H1 (cell line): Measurements from ENCODE around the gene MRGPRX2. TPM values are rescaled to one million over a fixed set of nuclear protein-coding genes. Genes with fewer than 3 reads are reported as not detected.

Experiments
- CTCF ChIA-PET: fragments of 300-600 bp; sonication (Branson Sonifier 250); formaldehyde crosslinking; loops from one replicate; lab custom pipeline; 2021; ENCODE audit not compliant: partially characterized antibody; lab: Charles Lee
- POLR2A ChIA-PET: fragments of 300-600 bp; sonication (Branson Sonifier 250); formaldehyde crosslinking; loops from one replicate; lab custom pipeline; 2021; ENCODE audit warnings: inconsistent platforms; ENCODE audit not compliant: partially characterized antibody; lab: Charles Lee
- DNase-seq, 2 experiments: peaks; one replicate each; pipeline versions ENCODE4 v3.0.0 to v3.0.0-alpha.2; 2010 to 2022; ENCODE audit warnings: low spot score in 2 of 2, low read depth in 1 of 2, mixed read lengths in 1 of 2
- FAIRE-seq: peaks from 2 replicates; lab custom pipeline; 2011; peaks lifted over from hg19 to GRCh38; lab: Jason Lieb, UNC
- H2AFZ ChIP-seq: 2 replicates; pipeline ENCODE4 v1.8.1; 2012; ENCODE audit warnings: low read length, inconsistent platforms
- H2AK5ac ChIP-seq: 2 replicates; pipeline ENCODE4 v1.6.1; 2013; ENCODE audit warnings: low read depth, low read length
- H2BK120ac ChIP-seq: replicated peaks from 2 replicates; pipeline ENCODE3; 2013; ENCODE audit warnings: low read depth, low read length, inconsistent platforms
- H2BK12ac ChIP-seq: 2 replicates; pipeline ENCODE4 v1.6.1; 2013; ENCODE audit warnings: low read depth, low read length
- H2BK15ac ChIP-seq: 2 replicates; pipeline ENCODE4 v1.6.1; 2013; ENCODE audit warnings: low read length
- H2BK20ac ChIP-seq: 2 replicates; pipeline ENCODE4 v1.6.1; 2013; ENCODE audit warnings: low read length
- H2BK5ac ChIP-seq: 2 replicates; pipeline ENCODE4 v1.6.1; 2013; ENCODE audit warnings: low read depth, low read length
- H3K14ac ChIP-seq: 2 replicates; pipeline ENCODE4 v1.6.1; 2013; ENCODE audit warnings: inconsistent platforms; ENCODE audit not compliant: insufficient read length
- H3K18ac ChIP-seq: 2 replicates; pipeline ENCODE4 v1.6.1; 2013; ENCODE audit warnings: low read length; ENCODE audit errors: extremely low read depth
- H3K23ac ChIP-seq: 2 replicates; pipeline ENCODE4 v1.6.1; 2013; ENCODE audit warnings: inconsistent platforms; ENCODE audit not compliant: insufficient read length
- H3K23me2 ChIP-seq: 2 replicates; pipeline ENCODE4 v1.6.1; 2013; ENCODE audit warnings: low read depth, low read length
- H3K27ac ChIP-seq: 2 replicates; pipeline ENCODE4 v1.6.1; 2011; ENCODE audit warnings: low read depth, low read length, inconsistent platforms
- H3K27me3 ChIP-seq, 4 experiments: replicated peaks in 1 of 4; 1 replicate in 1 of 4; 2 replicates in 3 of 4; pipeline versions ENCODE4 v1.6.1 to v1.8.1; 2011 to 2013; ENCODE audit warnings: low read length in 3 of 4, mild to moderate bottlenecking in 3 of 4, inconsistent platforms in 2 of 4, mixed read lengths in 2 of 4, moderate library complexity in 1 of 4; ENCODE audit not compliant: control insufficient read depth in 3 of 4, insufficient read depth in 3 of 4; ENCODE audit errors: extremely low read depth in 1 of 4
- H3K36me3 ChIP-seq, 4 experiments: 2 replicates each; pipeline versions ENCODE4 v1.6.1 to v1.8.1; 2011 to 2013; ENCODE audit warnings: mild to moderate bottlenecking in 4 of 4, low read length in 3 of 4, moderate library complexity in 2 of 4, control low read depth in 1 of 4, inconsistent platforms in 1 of 4; ENCODE audit not compliant: insufficient read depth in 4 of 4, control insufficient read depth in 2 of 4
- H3K4ac ChIP-seq: replicated peaks from 2 replicates; pipeline ENCODE3; 2013; ENCODE audit warnings: low read length, low read depth, mixed read lengths, inconsistent platforms; ENCODE audit not compliant: insufficient read length
- H3K4me1 ChIP-seq, 4 experiments: replicated peaks in 1 of 4; 1 replicate in 1 of 4; 2 replicates in 3 of 4; pipeline versions ENCODE4 v1.6.1 to v1.8.1; 2011 to 2013; ENCODE audit warnings: low read length in 3 of 4, inconsistent platforms in 2 of 4, mixed read lengths in 1 of 4; ENCODE audit not compliant: insufficient read depth in 4 of 4, control insufficient read depth in 3 of 4
- H3K4me2 ChIP-seq, 2 experiments: 2 replicates each; pipeline versions ENCODE4 v1.6.1 to v1.8.1; 2011 to 2013; ENCODE audit warnings: low read depth in 2 of 2, low read length in 2 of 2, control low read depth in 1 of 2, inconsistent platforms in 1 of 2, mild to moderate bottlenecking in 1 of 2; ENCODE audit not compliant: insufficient read depth in 1 of 2
- H3K4me3 ChIP-seq, 4 experiments: fragments of 200-600, 300-600 bp in 1 of 4; sonication (generic), shearing (Covaris generic), sonication (Bioruptor Twin) in 1 of 4; 2 replicates each; pipeline versions ENCODE4 v1.5.1 to v1.8.1; 2011 to 2016; ENCODE audit warnings: low read length in 4 of 4, low read depth in 3 of 4, control low read depth in 2 of 4, inconsistent platforms in 2 of 4, mild to moderate bottlenecking in 2 of 4, mixed read lengths in 1 of 4, moderate library complexity in 1 of 4; ENCODE audit not compliant: insufficient read depth in 2 of 4; ENCODE audit errors: extremely low read depth in 1 of 4
- H3K56ac ChIP-seq: replicated peaks from 2 replicates; pipeline ENCODE3; 2013; ENCODE audit warnings: low read depth, mild to moderate bottlenecking, mixed read lengths, low read length, inconsistent platforms; ENCODE audit not compliant: insufficient read length
- H3K79me1 ChIP-seq: 2 replicates; pipeline ENCODE4 v1.6.1; 2013; ENCODE audit warnings: low read depth, low read length, control low read depth
- H3K79me2 ChIP-seq, 2 experiments: 2 replicates each; pipeline versions ENCODE4 v1.6.1 to v1.8.1; 2012 to 2013; ENCODE audit warnings: low read length in 2 of 2, mild to moderate bottlenecking in 2 of 2, inconsistent platforms in 1 of 2; ENCODE audit not compliant: insufficient read depth in 2 of 2, control insufficient read depth in 1 of 2
- H3K9ac ChIP-seq, 4 experiments: replicated peaks in 1 of 4; 1 replicate in 1 of 4; 2 replicates in 3 of 4; pipeline versions ENCODE4 v1.6.1 to v1.8.1; 2011 to 2013; ENCODE audit warnings: low read depth in 3 of 4, low read length in 3 of 4, control low read depth in 2 of 4, mild to moderate bottlenecking in 2 of 4, moderate library complexity in 2 of 4, inconsistent platforms in 1 of 4; ENCODE audit errors: extremely low read depth in 1 of 4
- H3K9me3 ChIP-seq, 2 experiments: 2 replicates each; pipeline versions ENCODE4 v1.6.1 to v1.8.1; 2012 to 2013; ENCODE audit warnings: mild to moderate bottlenecking in 2 of 2, moderate library complexity in 2 of 2, control low read depth in 1 of 2, inconsistent platforms in 1 of 2, low read depth in 1 of 2, low read length in 1 of 2, mixed read lengths in 1 of 2; ENCODE audit not compliant: insufficient read depth in 2 of 2
- H4K20me1 ChIP-seq, 2 experiments: replicated peaks in 1 of 2; 2 replicates each; pipeline versions ENCODE3 to v1.8.1; 2011 to 2013; ENCODE audit warnings: inconsistent platforms in 2 of 2, low read length in 2 of 2, mild to moderate bottlenecking in 1 of 2; ENCODE audit not compliant: insufficient read depth in 2 of 2, control insufficient read depth in 1 of 2
- H4K5ac ChIP-seq: 2 replicates; pipeline ENCODE4 v1.6.1; 2013; ENCODE audit warnings: low read length, low read depth, mixed read lengths, inconsistent platforms; ENCODE audit not compliant: insufficient read length
- H4K8ac ChIP-seq: 2 replicates; pipeline ENCODE4 v1.8.0; 2013; ENCODE audit warnings: mild to moderate bottlenecking, moderate library complexity, low read length, inconsistent platforms; ENCODE audit not compliant: insufficient read depth; ENCODE audit errors: extremely low read depth
- H4K91ac ChIP-seq: replicated peaks from 2 replicates; pipeline ENCODE3; 2013; ENCODE audit warnings: low read length, mixed read lengths, inconsistent platforms; ENCODE audit not compliant: insufficient read length
- TEAD4 ChIP-seq: IDR thresholded peaks from 2 replicates; pipeline ENCODE4 v1.6.1; 2012; ENCODE audit warnings: low read depth, low read length, inconsistent platforms, mixed read lengths
- polyA plus RNA-seq, 7 experiments: library from polyadenylated mRNA; depleted of rRNA in 3 of 7; stranded (reverse) in 5 of 7; unstranded in 2 of 7; fragments of >200 nt in 5 of 7; fragments of 200-250 nt in 2 of 7; gene quantifications; 1 replicate in 5 of 7; 2 replicates in 1 of 7; 4 replicates in 1 of 7; pipeline versions ENCODE4 v1.2.1 to v1.2.3, GENCODE V29; 2011 to 2013; ENCODE audit warnings: missing spikeins in 2 of 7, mixed read lengths in 2 of 7
- total RNA-seq: library from RNA; stranded (reverse); fragmentation: NEBNext Ultra II Directional; extraction: Animal tissue kit (Norgen Biotek cat#: 25700); gene quantifications from 2 replicates; pipeline ENCODE4 v1.2.1, GENCODE V29; 2021

Gene MRGPRX2
- total and polyA plus RNA-seq, 2 of the 8 experiments (the other 6 are each of a cell fraction or from before 2014, with no cell fraction given): not detected

DNA sequence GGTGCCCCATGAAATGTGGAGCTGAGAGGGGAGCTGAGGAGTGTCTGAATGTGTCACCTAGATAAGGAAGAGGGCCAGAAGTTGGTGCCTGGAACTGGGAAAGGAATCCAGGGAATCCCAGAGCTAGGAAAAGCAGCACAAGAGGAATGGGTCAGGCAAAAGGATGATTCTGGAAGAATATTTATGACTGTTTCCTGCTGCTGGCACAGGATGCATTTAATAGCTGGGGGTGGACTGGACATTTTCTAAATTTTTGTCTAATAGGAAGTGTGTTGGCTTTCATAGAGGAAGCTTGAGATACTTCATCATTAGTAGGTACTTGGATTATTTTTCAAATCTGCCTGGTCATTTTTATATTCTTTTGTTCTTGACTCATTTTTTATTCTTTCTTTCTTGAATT, 17.4 kb upstream of the MRGPRX2 start:
- Histone ChIP-seq H3K18ac (no peak overlapping the region), H3K79me2 (no peaks in the 10 kb centered on the region), H2BK120ac (no peak overlapping the region), H3K36me3 (no peaks in the 10 kb centered on the region), H4K20me1 (no peaks in the 10 kb centered on the region), H4K5ac (no peak overlapping the region), H3K4me2 (no peak overlapping the region), H3K23me2 (no peaks in the 10 kb centered on the region), H4K91ac (no peak overlapping the region), H2BK15ac (no peak overlapping the region), H3K23ac (no peak overlapping the region), H3K9ac (no peak overlapping the region), H2AK5ac (no peak overlapping the region), H3K56ac (no peak overlapping the region), H3K4me1 (peaks cover 2 to 8% (median 6%) of the 10 kb centered on the region in 4 experiments; a peak in 4 of 7 replicates), H2BK12ac (no peak overlapping the region), H2AFZ (no peak overlapping the region), H3K4me3 (no peak overlapping the region), H3K9me3 (no peaks in the 10 kb centered on the region), H3K14ac (no peak overlapping the region), H2BK20ac (no peak overlapping the region), H3K27ac (no peak overlapping the region), H2BK5ac (no peak overlapping the region), H3K4ac (no peak overlapping the region), H4K8ac (no peak overlapping the region), H3K79me1 (no peaks in the 10 kb centered on the region), H3K27me3 (no peaks in the 10 kb centered on the region)
- ChIA-PET CTCF (interaction anchor here (0.6 to 3.5 kb wide), 23 partner anchors 10 to 478 kb away, joined by 3 to 34 read pairs (median 5); partner anchors contain the start of genes MRGPRX2 and ZDHHC13), POLR2A (no interaction called here)
- no peak for TF ChIP-seq TEAD4
- DNase-seq (no peak), FAIRE-seq (no peak)
